PC-9 (cell line): ENCODE data around the gene ANKRD13B.

Experiments used
- EZH2 ChIP-seq: fragments of 200-600 bp; sonication (generic); IDR thresholded peaks from 2 replicates; pipeline ENCODE4 v1.8.0; 2017; ENCODE audit warnings: antibody characterized with exemption, low read depth
- TF ChIP-seq, protein P1 (sequence below): fragments of 200-600 bp; sonication (generic); conservative IDR thresholded peaks from 2 replicates; pipeline ENCODE4 v1.6.1; 2017; ENCODE audit warnings: mixed run types, antibody characterized with exemption, mild to moderate bottlenecking, moderate library complexity

DNA sequence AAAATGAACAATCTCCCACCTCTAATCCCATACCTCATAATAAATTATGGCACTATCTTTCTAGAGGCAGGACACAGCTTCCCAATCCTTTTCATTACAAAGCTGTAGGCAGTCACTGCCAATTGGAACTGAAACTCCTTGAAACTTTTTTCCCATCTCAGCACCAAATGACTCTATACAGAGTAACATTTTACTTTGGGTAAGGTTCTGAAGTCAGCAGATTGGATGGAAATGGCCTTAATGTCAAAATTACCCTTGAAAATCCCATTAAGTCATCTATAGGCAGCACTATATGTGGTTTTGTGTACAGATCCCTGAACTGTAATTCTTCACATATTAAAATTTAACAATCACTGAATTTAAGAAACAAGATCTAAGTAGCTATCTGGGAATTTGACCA, 60.0 kb downstream of the ANKRD13B start:
- TF ChIP-seq, protein P1, sequence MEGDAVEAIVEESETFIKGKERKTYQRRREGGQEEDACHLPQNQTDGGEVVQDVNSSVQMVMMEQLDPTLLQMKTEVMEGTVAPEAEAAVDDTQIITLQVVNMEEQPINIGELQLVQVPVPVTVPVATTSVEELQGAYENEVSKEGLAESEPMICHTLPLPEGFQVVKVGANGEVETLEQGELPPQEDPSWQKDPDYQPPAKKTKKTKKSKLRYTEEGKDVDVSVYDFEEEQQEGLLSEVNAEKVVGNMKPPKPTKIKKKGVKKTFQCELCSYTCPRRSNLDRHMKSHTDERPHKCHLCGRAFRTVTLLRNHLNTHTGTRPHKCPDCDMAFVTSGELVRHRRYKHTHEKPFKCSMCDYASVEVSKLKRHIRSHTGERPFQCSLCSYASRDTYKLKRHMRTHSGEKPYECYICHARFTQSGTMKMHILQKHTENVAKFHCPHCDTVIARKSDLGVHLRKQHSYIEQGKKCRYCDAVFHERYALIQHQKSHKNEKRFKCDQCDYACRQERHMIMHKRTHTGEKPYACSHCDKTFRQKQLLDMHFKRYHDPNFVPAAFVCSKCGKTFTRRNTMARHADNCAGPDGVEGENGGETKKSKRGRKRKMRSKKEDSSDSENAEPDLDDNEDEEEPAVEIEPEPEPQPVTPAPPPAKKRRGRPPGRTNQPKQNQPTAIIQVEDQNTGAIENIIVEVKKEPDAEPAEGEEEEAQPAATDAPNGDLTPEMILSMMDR = no peak
- TF ChIP-seq EZH2 = no peak
